IMR-90 (cell line): Measurements from ENCODE around the gene TELO2. TPM values are rescaled to one million over a fixed set of nuclear protein-coding genes. Genes with fewer than 3 reads are reported as not detected.

ENCODE experiments used
- ATAC-seq: fragments of 200-7000 bp; cut with Tn5 transposase; 2 replicates; pipeline ENCODE4 v1.9.1; 2020; ENCODE audit warnings: low read depth, mild to moderate bottlenecking, moderate library complexity
- BruUV-seq: library from RNA; stranded (reverse); fragments of 400-500 nt; replicated peaks from 2 replicates; lab custom pipeline; 2021; lab: Mats Ljungman, UMichigan
- CTCF ChIA-PET: fragments of 300-600 bp; formaldehyde crosslinking; extraction: SDS; loops from one replicate; lab custom pipeline; 2021; ENCODE audit warnings: antibody characterized with exemption; lab: Yijun Ruan, JAX
- POLR2A ChIA-PET: fragments of 300-600 bp; sonication (Branson Sonifier 250); formaldehyde crosslinking; loops from one replicate; lab custom pipeline; 2022; ENCODE audit warnings: antibody characterized with exemption; ENCODE audit not compliant: unreplicated experiment; lab: Charles Lee
- DNase-seq: peaks from one replicate; pipeline ENCODE4 v3.0.0; 2013
- H2AFZ ChIP-seq: replicated peaks from 2 replicates; pipeline ENCODE3; 2013; ENCODE audit warnings: low read length, mild to moderate bottlenecking; ENCODE audit not compliant: poor library complexity
- H2AK5ac ChIP-seq: 2 replicates; pipeline ENCODE4 v1.6.1; 2013; ENCODE audit warnings: low read depth, low read length, inconsistent platforms
- H2AK9ac ChIP-seq: replicated peaks from 2 replicates; pipeline ENCODE3; 2013; ENCODE audit warnings: mild to moderate bottlenecking, low read depth, low read length, moderate library complexity; ENCODE audit not compliant: poor library complexity
- H2BK120ac ChIP-seq: 2 replicates; pipeline ENCODE4 v1.6.1; 2013; ENCODE audit warnings: low read depth, low read length, inconsistent platforms
- H2BK15ac ChIP-seq: 3 replicates; pipeline ENCODE4 v1.6.1; 2013; ENCODE audit warnings: low read depth, low read length, inconsistent platforms
- H2BK20ac ChIP-seq: 2 replicates; pipeline ENCODE4 v1.6.1; 2013; ENCODE audit warnings: low read depth, mild to moderate bottlenecking, inconsistent platforms, low read length, moderate library complexity
- H2BK5ac ChIP-seq: 2 replicates; pipeline ENCODE4 v1.6.1; 2013; ENCODE audit warnings: mild to moderate bottlenecking, low read depth, low read length, inconsistent platforms; ENCODE audit not compliant: poor library complexity, severe bottlenecking
- H3K14ac ChIP-seq: replicated peaks from 2 replicates; pipeline ENCODE4 v1.6.1; 2013; ENCODE audit warnings: low read depth, low read length, inconsistent platforms
- H3K18ac ChIP-seq: 2 replicates; pipeline ENCODE4 v1.6.1; 2013; ENCODE audit warnings: low read depth, low read length, control low read depth
- H3K23ac ChIP-seq: 2 replicates; pipeline ENCODE4 v1.6.1; 2013; ENCODE audit warnings: low read depth, low read length, inconsistent platforms
- H3K27ac ChIP-seq: 2 replicates; pipeline ENCODE4 v1.5.1; 2013; ENCODE audit warnings: mild to moderate bottlenecking, control low read depth, low read length; ENCODE audit not compliant: insufficient read depth
- H3K27me3 ChIP-seq: 2 replicates; pipeline ENCODE4 v1.6.1; 2013; ENCODE audit warnings: low read length; ENCODE audit not compliant: control insufficient read depth, insufficient read depth
- H3K36me3 ChIP-seq: 2 replicates; pipeline ENCODE4 v1.6.1; 2013; ENCODE audit warnings: low read length, mixed read lengths; ENCODE audit not compliant: control insufficient read depth, insufficient read depth
- H3K4ac ChIP-seq: 2 replicates; pipeline ENCODE4 v1.6.1; 2013; ENCODE audit warnings: low read depth, low read length, inconsistent platforms
- H3K4me1 ChIP-seq: 2 replicates; pipeline ENCODE4 v1.6.1; 2013; ENCODE audit warnings: low read length, mixed read lengths; ENCODE audit not compliant: control insufficient read depth, insufficient read depth
- H3K4me2 ChIP-seq: 2 replicates; pipeline ENCODE4 v1.6.1; 2013; ENCODE audit warnings: low read depth, mild to moderate bottlenecking, control low read depth, low read length, moderate library complexity
- H3K4me3 ChIP-seq: 2 replicates; pipeline ENCODE4 v1.5.1; 2013; ENCODE audit warnings: low read depth, mild to moderate bottlenecking, control low read depth, low read length, moderate library complexity; ENCODE audit not compliant: insufficient read depth
- H3K56ac ChIP-seq: 2 replicates; pipeline ENCODE4 v1.6.1; 2013; ENCODE audit warnings: low read length, inconsistent platforms; ENCODE audit not compliant: insufficient read depth; ENCODE audit errors: extremely low read depth
- H3K79me1 ChIP-seq, 2 experiments: 2 replicates each; pipeline ENCODE4 v1.6.1; 2013; ENCODE audit warnings: low read length in 2 of 2, inconsistent platforms in 1 of 2, low read depth in 1 of 2
- H3K9ac ChIP-seq: 2 replicates; pipeline ENCODE4 v1.6.1; 2013; ENCODE audit warnings: low read depth, low read length, control low read depth
- H3K9me1 ChIP-seq: 2 replicates; pipeline ENCODE4 v1.6.1; 2013; ENCODE audit warnings: low read length, inconsistent platforms; ENCODE audit not compliant: insufficient read depth
- H3K9me3 ChIP-seq: 2 replicates; pipeline ENCODE4 v1.6.1; 2013; ENCODE audit warnings: low read length; ENCODE audit not compliant: control insufficient read depth, insufficient read depth
- H4K20me1 ChIP-seq: 2 replicates; pipeline ENCODE4 v1.6.1; 2013; ENCODE audit warnings: low read length, inconsistent platforms; ENCODE audit not compliant: insufficient read depth
- H4K5ac ChIP-seq: 2 replicates; pipeline ENCODE4 v1.6.1; 2013; ENCODE audit warnings: mild to moderate bottlenecking, low read depth, low read length, control low read depth
- H4K8ac ChIP-seq, 2 experiments: 2 replicates each; pipeline ENCODE4 v1.6.1; 2013; ENCODE audit warnings: low read depth in 2 of 2, low read length in 2 of 2, control low read depth in 1 of 2, inconsistent platforms in 1 of 2
- H4K91ac ChIP-seq: 2 replicates; pipeline ENCODE4 v1.6.1; 2013; ENCODE audit warnings: low read depth, low read length, inconsistent platforms; ENCODE audit not compliant: insufficient read depth
- BHLHE40 ChIP-seq: fragments of 150-350 bp; IDR thresholded peaks from 2 replicates; pipeline ENCODE4 v1.6.1; 2016; ENCODE audit warnings: mild to moderate bottlenecking, low read depth, low read length
- CEBPB ChIP-seq: IDR thresholded peaks from 2 replicates; pipeline ENCODE4 v1.6.1; 2012; ENCODE audit warnings: low read depth, low read length, improper control_type of control experiment
- CHD1 ChIP-seq: IDR thresholded peaks from 2 replicates; pipeline ENCODE4 v1.6.1; 2012; ENCODE audit warnings: low read depth, low read length, improper control_type of control experiment
- FOS ChIP-seq: fragments of 150-350 bp; IDR thresholded peaks from 2 replicates; pipeline ENCODE4 v1.6.1; 2016; ENCODE audit warnings: low read depth, low read length
- MAFK ChIP-seq: IDR thresholded peaks from 2 replicates; pipeline ENCODE4 v1.6.1; 2012; ENCODE audit warnings: low read depth, low read length, improper control_type of control experiment
- MAZ ChIP-seq: IDR thresholded peaks from 2 replicates; pipeline ENCODE4 v1.6.1; 2012; ENCODE audit warnings: low read depth, mild to moderate bottlenecking, low read length, improper control_type of control experiment, moderate library complexity, borderline replicate concordance
- MXI1 ChIP-seq: IDR thresholded peaks from 2 replicates; pipeline ENCODE4 v1.6.1; 2012; ENCODE audit warnings: low read depth, mild to moderate bottlenecking, low read length, moderate library complexity, borderline replicate concordance
- NFE2L2 ChIP-seq: fragments of 150-350 bp; IDR thresholded peaks from 2 replicates; pipeline ENCODE4 v1.6.1; 2016; ENCODE audit warnings: low read depth, mild to moderate bottlenecking, low read length
- POLR2A ChIP-seq: IDR thresholded peaks from 2 replicates; pipeline ENCODE4 v1.6.1; 2012; ENCODE audit warnings: mild to moderate bottlenecking, low read depth, low read length
- RAD21 ChIP-seq: IDR thresholded peaks from 2 replicates; pipeline ENCODE4 v1.6.1; 2012; ENCODE audit warnings: low read length, improper control_type of control experiment
- RCOR1 ChIP-seq: IDR thresholded peaks from 2 replicates; pipeline ENCODE4 v1.6.1; 2012; ENCODE audit warnings: mild to moderate bottlenecking, low read length, improper control_type of control experiment; ENCODE audit not compliant: insufficient replicate concordance
- RFX5 ChIP-seq: IDR thresholded peaks from 2 replicates; pipeline ENCODE4 v1.8.0; 2012; ENCODE audit warnings: low read depth, mild to moderate bottlenecking, low read length, moderate library complexity
- SMC3 ChIP-seq: fragments of 150-350 bp; IDR thresholded peaks from 2 replicates; pipeline ENCODE4 v1.6.1; 2016; ENCODE audit warnings: low read depth, mild to moderate bottlenecking, antibody characterized with exemption, low read length, moderate library complexity
- WGBS, 2 experiments: methylation state at CpG; one replicate each; pipeline versions ENCODE4 v1.1.5 to v1.1.7; 2013; ENCODE audit warnings: missing lambda C conversion rate in 2 of 2; ENCODE audit not compliant: insufficient read length in 1 of 2; ENCODE audit errors: extremely low coverage in 2 of 2; 5-methylcytosine and 5-hydroxymethylcytosine counted together
- dilution Hi-C: fragments of 300-500 bp; cut with HindIII; formaldehyde crosslinking; loops from one replicate; pipeline ENCODE4 v1.14.3; 2018; ENCODE audit warnings: low sequenced_read_pairs; ENCODE audit not compliant: unreplicated experiment
- in situ Hi-C: fragments of 300-500 bp; cut with MboI; formaldehyde crosslinking; loops from 3 replicates; pipeline ENCODE4 v1.14.3; 2019; ENCODE audit warnings: low sequenced_read_pairs, inconsistent platforms, mixed read lengths
- intact Hi-C: fragments of 100-400 bp; cut with micrococcal nuclease; formaldehyde crosslinking; loops from 2 replicates; pipeline ENCODE4 v1.10.0; 2022
- polyA plus RNA-seq, 3 experiments: library from polyadenylated mRNA; depleted of rRNA; stranded (reverse); fragments of >200 nt; gene quantifications; 2 replicates each; pipeline ENCODE4 v1.2.3, GENCODE V29; 2012; ENCODE audit warnings: low replicate concordance in 1 of 3
- total RNA-seq: library from RNA; depleted of rRNA; stranded (reverse); fragments of >200 nt; gene quantifications from 2 replicates; pipeline ENCODE4 v1.2.3, GENCODE V29; 2012
- TF ChIP-seq, protein P1 (sequence below): fragments of 150-350 bp; IDR thresholded peaks from 2 replicates; pipeline ENCODE4 v1.6.1; 2017; ENCODE audit warnings: mild to moderate bottlenecking, antibody characterized with exemption, low read length, low read depth
- TF ChIP-seq, protein P2 (sequence below): fragments of 150-350 bp; IDR thresholded peaks from 2 replicates; pipeline ENCODE4 v1.6.1; 2016; ENCODE audit warnings: low read depth, mild to moderate bottlenecking, low read length, moderate library complexity, borderline replicate concordance
- TF ChIP-seq, protein P3 (sequence below): conservative IDR thresholded peaks from 2 replicates; pipeline ENCODE4 v1.5.1; 2012; ENCODE audit warnings: mild to moderate bottlenecking, low read depth, low read length, improper control_type of control experiment

The TELO2 gene
- total and polyA plus RNA-seq, 2 of the 4 experiments (the other 2 are of a cell fraction), result 6.6 to 26.6 TPM

DNA sequence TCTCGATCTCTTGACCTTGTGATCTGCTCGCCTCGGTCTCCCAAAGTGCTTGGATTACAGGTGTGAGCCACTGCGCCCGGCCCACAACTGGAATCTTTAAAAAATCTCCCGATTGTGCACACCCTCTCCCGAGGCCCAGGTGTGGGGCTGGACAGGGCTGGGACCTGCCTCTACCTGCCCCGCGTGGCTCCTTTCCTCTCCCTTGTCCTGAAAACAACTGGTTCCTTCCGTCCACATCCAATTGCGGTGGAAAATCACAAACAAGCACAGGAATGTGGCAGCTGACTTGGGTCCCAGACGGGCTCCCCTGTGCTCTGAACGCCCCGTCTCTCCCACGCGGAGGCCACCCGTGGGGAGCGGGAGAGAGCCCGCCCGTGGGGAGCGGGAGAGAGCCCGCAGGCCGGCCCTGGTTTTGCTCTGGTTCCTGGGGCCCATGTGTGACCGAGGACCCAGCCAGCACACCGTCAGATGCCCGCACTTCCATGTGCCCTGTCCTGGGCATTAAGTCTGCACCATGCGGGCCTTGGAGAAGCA is 37.3 kb downstream of the TELO2 start:
- ATAC-seq (no peak), DNase-seq (no peak)
- Histone ChIP-seq H4K20me1 (no peaks in the 10 kb centered on the region), H3K23ac (no peak overlapping the region), H3K9me3 (no peaks in the 10 kb centered on the region), H3K9me1 (peaks cover 4% of the 10 kb centered on the region), H4K5ac (no peak overlapping the region), H3K9ac (no peak overlapping the region), H4K91ac (no peak overlapping the region), H2BK20ac (no peak overlapping the region), H3K27ac (no peak overlapping the region), H2AK5ac (no peak overlapping the region), H2AFZ (no peak overlapping the region), H3K27me3 (no peaks in the 10 kb centered on the region), H3K4ac (no peak overlapping the region), H2AK9ac (no peak overlapping the region), H3K79me1 (peaks cover 5 to 17% of the 10 kb centered on the region in 2 experiments; a peak in 3 of 4 replicates), H4K8ac (no peak overlapping the region), H3K4me1 (peaks cover 17% of the 10 kb centered on the region), H3K14ac (no peak overlapping the region), H3K4me3 (no peak overlapping the region), H3K36me3 (peaks cover under 1% of the 10 kb centered on the region; the same call in 1 of the 2 replicates), H2BK120ac (no peak overlapping the region), H2BK15ac (no peak overlapping the region), H3K4me2 (no peak overlapping the region), H3K18ac (no peak overlapping the region), H2BK5ac (no peak overlapping the region), H3K56ac (no peak overlapping the region)
- intact Hi-C loops, result no loop called here
- 91% methylated on average over 13 of the region's 27 CpGs; no CpG with 5 or more reads in 1 of the 2 experiments for WGBS, 2 experiments
- in situ Hi-C loops, result no loop called here
- ChIA-PET POLR2A (no interaction called here), CTCF (no interaction called here)
- BruUV-seq, result no TSS peak
- dilution Hi-C loops, result no loop called here
- TF ChIP-seq, protein P1, sequence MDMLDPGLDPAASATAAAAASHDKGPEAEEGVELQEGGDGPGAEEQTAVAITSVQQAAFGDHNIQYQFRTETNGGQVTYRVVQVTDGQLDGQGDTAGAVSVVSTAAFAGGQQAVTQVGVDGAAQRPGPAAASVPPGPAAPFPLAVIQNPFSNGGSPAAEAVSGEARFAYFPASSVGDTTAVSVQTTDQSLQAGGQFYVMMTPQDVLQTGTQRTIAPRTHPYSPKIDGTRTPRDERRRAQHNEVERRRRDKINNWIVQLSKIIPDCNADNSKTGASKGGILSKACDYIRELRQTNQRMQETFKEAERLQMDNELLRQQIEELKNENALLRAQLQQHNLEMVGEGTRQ, result no peak
- TF ChIP-seq FOS (no peak), RFX5 (no peak), BHLHE40 (no peak), MAZ (no peak), CEBPB (no peak), RAD21 (no peak), POLR2A (no peak), RCOR1 (no peak), MAFK (no peak), SMC3 (no peak), CHD1 (no peak), MXI1 (no peak), NFE2L2 (no peak)
- TF ChIP-seq, protein P2, sequence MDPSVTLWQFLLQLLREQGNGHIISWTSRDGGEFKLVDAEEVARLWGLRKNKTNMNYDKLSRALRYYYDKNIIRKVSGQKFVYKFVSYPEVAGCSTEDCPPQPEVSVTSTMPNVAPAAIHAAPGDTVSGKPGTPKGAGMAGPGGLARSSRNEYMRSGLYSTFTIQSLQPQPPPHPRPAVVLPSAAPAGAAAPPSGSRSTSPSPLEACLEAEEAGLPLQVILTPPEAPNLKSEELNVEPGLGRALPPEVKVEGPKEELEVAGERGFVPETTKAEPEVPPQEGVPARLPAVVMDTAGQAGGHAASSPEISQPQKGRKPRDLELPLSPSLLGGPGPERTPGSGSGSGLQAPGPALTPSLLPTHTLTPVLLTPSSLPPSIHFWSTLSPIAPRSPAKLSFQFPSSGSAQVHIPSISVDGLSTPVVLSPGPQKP, result no peak
- TF ChIP-seq, protein P3, sequence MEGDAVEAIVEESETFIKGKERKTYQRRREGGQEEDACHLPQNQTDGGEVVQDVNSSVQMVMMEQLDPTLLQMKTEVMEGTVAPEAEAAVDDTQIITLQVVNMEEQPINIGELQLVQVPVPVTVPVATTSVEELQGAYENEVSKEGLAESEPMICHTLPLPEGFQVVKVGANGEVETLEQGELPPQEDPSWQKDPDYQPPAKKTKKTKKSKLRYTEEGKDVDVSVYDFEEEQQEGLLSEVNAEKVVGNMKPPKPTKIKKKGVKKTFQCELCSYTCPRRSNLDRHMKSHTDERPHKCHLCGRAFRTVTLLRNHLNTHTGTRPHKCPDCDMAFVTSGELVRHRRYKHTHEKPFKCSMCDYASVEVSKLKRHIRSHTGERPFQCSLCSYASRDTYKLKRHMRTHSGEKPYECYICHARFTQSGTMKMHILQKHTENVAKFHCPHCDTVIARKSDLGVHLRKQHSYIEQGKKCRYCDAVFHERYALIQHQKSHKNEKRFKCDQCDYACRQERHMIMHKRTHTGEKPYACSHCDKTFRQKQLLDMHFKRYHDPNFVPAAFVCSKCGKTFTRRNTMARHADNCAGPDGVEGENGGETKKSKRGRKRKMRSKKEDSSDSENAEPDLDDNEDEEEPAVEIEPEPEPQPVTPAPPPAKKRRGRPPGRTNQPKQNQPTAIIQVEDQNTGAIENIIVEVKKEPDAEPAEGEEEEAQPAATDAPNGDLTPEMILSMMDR, result no peak
